Tibial artery (tissue), 4 donors: ENCODE measurements around the gene TMEM109.

Source experiments
- DNase-seq, 2 donors: peaks; one replicate each; pipeline ENCODE4 v3.0.0-alpha.2; 2019
- H3K27ac ChIP-seq, 2 donors: fragments of 200-600 bp; sonication (generic) in 1 of 2; 1 replicate in 1 of 2; 2 replicates in 1 of 2; pipeline ENCODE4 v1.5.1; 2018 to 2019; ENCODE audit warnings: mild to moderate bottlenecking in 1 of 2
- H3K27me3 ChIP-seq, 2 donors: fragments of 200-600 bp; sonication (generic) in 1 of 2; one replicate each; pipeline versions ENCODE4 v1.5.1 to v1.6.0; 2016 to 2019
- H3K36me3 ChIP-seq, 3 donors: fragments of 200-600 bp; sonication (generic) in 2 of 3; one replicate each; pipeline ENCODE4 v1.5.1; 2016 to 2019; ENCODE audit warnings: mild to moderate bottlenecking in 2 of 3
- H3K4me1 ChIP-seq, 4 donors: fragments of 200-600 bp; sonication (generic) in 2 of 4; 1 replicate in 3 of 4; 2 replicates in 1 of 4; pipeline ENCODE4 v1.5.1; 2016 to 2019
- H3K4me3 ChIP-seq, 2 donors: fragments of 200-600 bp; sonication (generic) in 1 of 2; 1 replicate in 1 of 2; 2 replicates in 1 of 2; pipeline ENCODE4 v1.5.1; 2018 to 2019; ENCODE audit warnings: mild to moderate bottlenecking in 2 of 2
- H3K9me3 ChIP-seq, 3 donors: fragments of 200-600 bp; sonication (generic) in 1 of 3; one replicate each; pipeline ENCODE4 v1.5.1; 2016 to 2019
- intact Hi-C: fragments of 100-400 bp; cut with DNase I; formaldehyde crosslinking; loops from one replicate; pipeline ENCODE4 v1.15.0; 2023; ENCODE audit warnings: low total_unique reads
- TF ChIP-seq, protein P1 (sequence below), 2 experiments: fragments of 200-600 bp in 1 of 2; fragments of 450-650 bp in 1 of 2; IDR thresholded peaks; one replicate each; pipeline ENCODE4 v1.5.1; 2017 to 2019; ENCODE audit warnings: antibody characterized with exemption in 2 of 2, mild to moderate bottlenecking in 1 of 2, moderate library complexity in 1 of 2

TMEM109 gene

DNA sequence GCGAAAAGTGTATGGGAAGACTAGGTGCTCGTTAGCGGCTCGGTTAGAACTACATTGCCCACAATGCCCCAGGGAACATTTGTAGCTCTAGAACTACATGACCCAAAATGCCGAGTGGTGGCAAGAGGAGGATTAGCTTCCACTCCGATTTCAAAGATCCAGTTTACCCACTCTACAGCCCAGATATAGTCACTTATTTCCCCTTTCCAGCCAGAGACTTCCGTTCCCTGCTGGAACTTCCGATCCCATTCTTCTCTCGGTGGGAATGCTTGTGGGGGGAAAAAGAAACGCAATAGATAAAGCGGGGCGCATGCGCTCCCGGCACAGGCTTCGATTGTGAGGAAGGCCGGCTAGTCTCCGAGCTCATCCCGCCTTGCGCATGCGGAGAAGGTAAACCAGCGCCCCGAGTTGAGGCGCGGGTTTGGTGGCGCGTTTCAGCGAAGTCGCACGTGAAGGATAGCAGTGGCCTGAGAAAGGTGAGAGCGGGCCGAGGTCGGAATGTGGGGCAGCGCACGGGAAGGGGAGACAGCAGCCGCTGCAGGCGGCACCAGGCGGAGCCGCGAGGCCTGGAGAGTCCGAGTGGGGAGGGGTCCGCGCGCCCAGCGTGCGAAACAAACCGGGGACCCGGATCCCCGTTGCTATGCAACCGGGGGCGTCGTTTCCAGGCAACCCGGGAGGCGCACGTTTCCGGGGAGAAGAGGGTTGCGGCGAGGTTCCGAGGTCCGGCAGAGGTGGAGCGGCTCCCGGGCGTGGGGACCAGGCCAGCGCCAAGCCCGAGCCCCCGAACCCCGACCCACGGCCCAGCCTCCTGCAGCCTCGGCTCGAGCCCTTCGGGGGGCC is at the start of gene TMEM109:
Gene TMEM109, plus strand, starts transcription at position 366 of the 840 bp plus-strand sequence. CDS start 5,536 bp downstream, outside the sequence.
- no peaks in the 10 kb centered on the region for H3K36me3 ChIP-seq
- intact Hi-C loops, result no loop called here
- peak; percentile 90 to 93 for DNase-seq
- TF ChIP-seq, protein P1, sequence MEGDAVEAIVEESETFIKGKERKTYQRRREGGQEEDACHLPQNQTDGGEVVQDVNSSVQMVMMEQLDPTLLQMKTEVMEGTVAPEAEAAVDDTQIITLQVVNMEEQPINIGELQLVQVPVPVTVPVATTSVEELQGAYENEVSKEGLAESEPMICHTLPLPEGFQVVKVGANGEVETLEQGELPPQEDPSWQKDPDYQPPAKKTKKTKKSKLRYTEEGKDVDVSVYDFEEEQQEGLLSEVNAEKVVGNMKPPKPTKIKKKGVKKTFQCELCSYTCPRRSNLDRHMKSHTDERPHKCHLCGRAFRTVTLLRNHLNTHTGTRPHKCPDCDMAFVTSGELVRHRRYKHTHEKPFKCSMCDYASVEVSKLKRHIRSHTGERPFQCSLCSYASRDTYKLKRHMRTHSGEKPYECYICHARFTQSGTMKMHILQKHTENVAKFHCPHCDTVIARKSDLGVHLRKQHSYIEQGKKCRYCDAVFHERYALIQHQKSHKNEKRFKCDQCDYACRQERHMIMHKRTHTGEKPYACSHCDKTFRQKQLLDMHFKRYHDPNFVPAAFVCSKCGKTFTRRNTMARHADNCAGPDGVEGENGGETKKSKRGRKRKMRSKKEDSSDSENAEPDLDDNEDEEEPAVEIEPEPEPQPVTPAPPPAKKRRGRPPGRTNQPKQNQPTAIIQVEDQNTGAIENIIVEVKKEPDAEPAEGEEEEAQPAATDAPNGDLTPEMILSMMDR (IDR thresholded peaks at IDR 0.05), result no peak
- peak within 1 kb of the TSS; percentile 91 to 95 for H3K4me3 ChIP-seq
- peak within 1 kb of the TSS; percentile 91 to 96 for H3K27ac ChIP-seq
- H3K27me3 ChIP-seq, result no peaks in the 10 kb centered on the region
- H3K9me3 ChIP-seq, result no peaks in the 10 kb centered on the region
- H3K4me1 ChIP-seq, result peaks cover 0 to 43% (median 27%) of the 10 kb centered on the region in 4 donors

DNA sequence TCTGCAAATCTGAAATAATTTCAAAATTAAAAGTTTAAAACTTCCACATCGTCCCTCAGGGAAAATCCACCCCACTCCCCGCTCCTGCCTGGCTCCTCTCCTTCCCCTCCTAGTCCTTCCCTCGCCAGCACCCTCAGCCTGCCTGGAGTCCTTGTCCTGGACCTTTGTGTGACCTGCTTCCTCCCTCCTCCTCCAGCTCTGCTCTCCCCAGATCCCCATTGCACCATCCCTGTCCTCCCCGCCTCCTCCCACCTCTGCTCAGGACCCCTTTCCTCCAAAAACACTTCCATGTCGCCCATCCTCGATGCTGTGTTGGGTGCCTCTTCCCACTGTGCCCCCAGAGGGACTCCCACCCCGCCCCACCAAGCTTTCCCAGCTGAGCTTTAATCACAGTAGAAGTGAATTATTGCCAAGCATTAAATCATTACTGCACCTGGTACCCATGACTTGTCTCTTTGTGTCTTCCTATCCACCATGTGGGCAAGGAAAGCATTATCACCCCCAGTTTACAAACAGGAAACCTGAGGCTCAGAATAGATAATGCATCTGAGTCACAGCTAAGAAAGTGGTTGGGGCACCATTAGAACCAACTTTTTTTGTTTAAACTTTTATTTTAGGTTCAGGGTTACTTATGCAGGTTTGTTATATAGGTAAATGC is 49.0 kb upstream of the TMEM109 start:
- Histone ChIP-seq H3K27ac (no peak overlapping the region), H3K4me1 (no peaks in the 10 kb centered on the region), H3K27me3 (peaks cover 0 to 7% of the 10 kb centered on the region in 2 donors), H3K4me3 (no peak overlapping the region), H3K36me3 (no peaks in the 10 kb centered on the region), H3K9me3 (no peaks in the 10 kb centered on the region)
- TF ChIP-seq, protein P1 (IDR thresholded peaks at IDR 0.05), result no peak
- intact Hi-C loops, result no loop called here
- DNase-seq, result peak in 1 of 2 donors; percentile 28

- no peak within 1 kb of the TSS for H3K4me3 ChIP-seq
- DNase-seq, result peak in 1 of 2 donors; percentile 59
- H3K27me3 ChIP-seq, result peaks cover 0 to 12% of the 10 kb centered on the region in 2 donors
- H3K36me3 ChIP-seq, result no peaks in the 10 kb centered on the region
- H3K27ac ChIP-seq, result no peak within 1 kb of the TSS
- TF ChIP-seq, protein P1 (IDR thresholded peaks at IDR 0.05), result no peak
- H3K9me3 ChIP-seq, result no peaks in the 10 kb centered on the region
- H3K4me1 ChIP-seq, result no peaks in the 10 kb centered on the region
- intact Hi-C loops, result no loop called here
Measured at GRCh38 chr11:60866911-60867870, 46.8 kb upstream of the TMEM109 start, which contains the start of gene ZP1. Gene ZP1, plus strand, starts transcription at chr11:60867542. Its CDS starts 20 bp downstream, at chr11:60867562.

DNA sequence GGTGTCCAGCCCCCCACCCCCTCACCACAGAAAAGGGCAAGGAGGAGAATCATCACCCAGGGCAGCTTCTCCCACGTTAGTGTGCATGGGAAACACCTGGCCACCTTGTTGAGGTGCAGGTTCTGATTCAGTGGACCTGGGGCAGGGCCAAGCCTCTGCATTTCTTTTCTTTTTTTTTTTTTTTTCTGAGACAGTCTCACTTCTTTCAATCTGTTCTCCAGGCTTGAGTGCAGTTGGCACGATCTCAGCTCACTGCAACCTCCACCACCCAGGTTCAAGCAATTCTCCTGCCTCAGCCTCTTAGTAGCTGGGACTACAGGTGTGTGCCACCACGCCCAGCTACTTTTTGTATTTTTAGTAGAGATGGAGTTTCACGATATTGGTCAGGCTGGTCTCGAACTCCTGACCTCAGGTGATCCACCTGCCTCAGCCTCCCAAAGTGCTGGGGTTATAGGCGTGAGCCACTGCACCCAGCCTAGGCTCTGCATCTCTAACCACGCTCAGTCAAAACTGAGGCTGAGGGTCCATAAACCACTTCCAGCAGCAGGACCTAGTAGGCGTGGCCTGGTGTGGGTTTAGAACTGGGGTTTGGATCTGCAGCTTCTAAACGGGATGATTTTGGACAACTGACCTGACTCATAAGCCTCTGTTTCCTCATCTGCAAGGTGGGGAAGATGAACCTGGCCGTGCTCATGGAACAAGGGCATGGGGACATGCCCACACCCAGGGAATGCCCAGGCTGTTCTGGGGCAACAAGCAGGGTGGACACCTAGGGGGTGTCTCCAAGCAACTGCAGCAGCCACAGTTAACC is 45.9 kb upstream of the TMEM109 start:
- Histone ChIP-seq H3K9me3 (no peaks in the 10 kb centered on the region), H3K27me3 (peaks cover 0 to 12% of the 10 kb centered on the region in 2 donors), H3K4me1 (no peaks in the 10 kb centered on the region), H3K27ac (no peak overlapping the region), H3K36me3 (no peaks in the 10 kb centered on the region), H3K4me3 (no peak overlapping the region)
- intact Hi-C loops, result no loop called here
- peak in 1 of 2 donors; percentile 33 for DNase-seq
- TF ChIP-seq, protein P1 (IDR thresholded peaks at IDR 0.05), result no peak
